RWPE1 (cell line): ENCODE data around the gene ADCY2.

Experiments used
- CTCF ChIA-PET: fragments of 350-600 bp; sonication (Branson Sonifier 250); formaldehyde crosslinking; extraction: SDS; loops from one replicate; lab custom pipeline; 2021; lab: Yijun Ruan, JAX
- POLR2A ChIA-PET: fragments of 400-600 bp; formaldehyde crosslinking; extraction: SDS; loops from one replicate; lab custom pipeline; 2020; ENCODE audit warnings: antibody characterized with exemption; ENCODE audit not compliant: low non-redundant PET; lab: Yijun Ruan, JAX
- DNase-seq: peaks from one replicate; pipeline ENCODE4 v3.0.0; 2012; ENCODE audit warnings: low spot score
- H3K27ac ChIP-seq: fragments of 450-650 bp; 2 replicates; pipeline ENCODE4 v1.5.1; 2017
- TF ChIP-seq, protein P1 (sequence below): fragments of 450-650 bp; conservative IDR thresholded peaks from 2 replicates; pipeline ENCODE4 v1.5.1; 2017; ENCODE audit warnings: low read depth, mild to moderate bottlenecking

ADCY2 gene

DNA sequence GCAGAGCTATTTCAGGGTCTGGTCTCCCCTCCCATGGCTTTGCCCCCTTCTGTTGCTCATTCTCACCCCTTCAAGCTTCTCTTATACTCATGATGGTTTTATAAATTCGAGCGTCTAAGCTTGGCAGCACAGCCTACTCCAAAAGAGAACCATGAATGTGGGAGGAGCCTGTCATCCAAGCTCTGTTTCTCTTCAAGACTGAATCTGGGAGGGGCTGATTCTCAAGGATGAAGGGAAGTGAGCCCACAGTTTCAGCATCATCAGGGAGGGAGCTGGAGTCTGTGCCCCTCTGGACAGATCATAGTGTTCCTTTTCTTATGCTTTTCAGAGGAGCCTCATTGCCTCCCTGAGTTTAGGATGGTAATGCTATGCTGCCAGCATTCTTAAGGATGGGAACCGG lies 286.4 kb downstream of the ADCY2 start:
- TF ChIP-seq, protein P1, sequence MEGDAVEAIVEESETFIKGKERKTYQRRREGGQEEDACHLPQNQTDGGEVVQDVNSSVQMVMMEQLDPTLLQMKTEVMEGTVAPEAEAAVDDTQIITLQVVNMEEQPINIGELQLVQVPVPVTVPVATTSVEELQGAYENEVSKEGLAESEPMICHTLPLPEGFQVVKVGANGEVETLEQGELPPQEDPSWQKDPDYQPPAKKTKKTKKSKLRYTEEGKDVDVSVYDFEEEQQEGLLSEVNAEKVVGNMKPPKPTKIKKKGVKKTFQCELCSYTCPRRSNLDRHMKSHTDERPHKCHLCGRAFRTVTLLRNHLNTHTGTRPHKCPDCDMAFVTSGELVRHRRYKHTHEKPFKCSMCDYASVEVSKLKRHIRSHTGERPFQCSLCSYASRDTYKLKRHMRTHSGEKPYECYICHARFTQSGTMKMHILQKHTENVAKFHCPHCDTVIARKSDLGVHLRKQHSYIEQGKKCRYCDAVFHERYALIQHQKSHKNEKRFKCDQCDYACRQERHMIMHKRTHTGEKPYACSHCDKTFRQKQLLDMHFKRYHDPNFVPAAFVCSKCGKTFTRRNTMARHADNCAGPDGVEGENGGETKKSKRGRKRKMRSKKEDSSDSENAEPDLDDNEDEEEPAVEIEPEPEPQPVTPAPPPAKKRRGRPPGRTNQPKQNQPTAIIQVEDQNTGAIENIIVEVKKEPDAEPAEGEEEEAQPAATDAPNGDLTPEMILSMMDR: no peak
- ChIA-PET CTCF (no interaction called here), POLR2A (no interaction called here)
- no peak for DNase-seq
- H3K27ac ChIP-seq: no peak overlapping the region

- ChIA-PET POLR2A (no interaction called here), CTCF (no interaction called here)
- DNase-seq: no peak
- H3K27ac ChIP-seq: no peak overlapping the region
- TF ChIP-seq, protein P1: no peak
Measured at GRCh38 chr5:7683753-7684152, 287.8 kb downstream of the ADCY2 start.

DNA sequence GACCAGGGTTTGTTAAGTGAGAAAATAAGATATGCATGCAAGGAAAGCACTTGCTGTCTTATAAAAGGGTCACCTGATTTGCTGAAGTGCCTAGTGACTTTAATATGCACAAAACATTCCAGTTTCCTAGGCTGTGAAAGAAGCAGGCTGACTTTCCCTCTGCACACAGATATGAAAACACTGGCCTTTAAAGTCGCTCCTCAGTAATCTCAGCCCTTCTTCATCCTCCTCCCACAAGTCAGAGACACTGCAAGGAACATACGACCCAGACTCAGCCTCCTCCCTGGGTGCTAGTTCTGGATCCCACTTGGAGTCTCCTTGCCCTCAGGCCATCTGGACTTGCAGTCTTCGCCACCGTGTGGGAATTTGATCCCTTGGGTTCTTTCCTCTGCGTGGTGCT lies 288.9 kb downstream of the ADCY2 start:
- no peak for DNase-seq
- H3K27ac ChIP-seq: no peak overlapping the region
- TF ChIP-seq, protein P1: no peak
- CTCF ChIA-PET: no interaction called here
- POLR2A ChIA-PET: no interaction called here

GRCh38 chr5:7686794-7687193 lies 290.9 kb downstream of the ADCY2 start:
- DNase-seq: no peak
- no peak overlapping the region for H3K27ac ChIP-seq
- CTCF ChIA-PET: no interaction called here
- TF ChIP-seq, protein P1: no peak
- POLR2A ChIA-PET: no interaction called here

GRCh38 chr5:7690557-7690956 lies 294.6 kb downstream of the ADCY2 start:
- ChIA-PET POLR2A (no interaction called here), CTCF (no interaction called here)
- H3K27ac ChIP-seq: no peak overlapping the region
- no peak for DNase-seq
- TF ChIP-seq, protein P1: no peak

DNA sequence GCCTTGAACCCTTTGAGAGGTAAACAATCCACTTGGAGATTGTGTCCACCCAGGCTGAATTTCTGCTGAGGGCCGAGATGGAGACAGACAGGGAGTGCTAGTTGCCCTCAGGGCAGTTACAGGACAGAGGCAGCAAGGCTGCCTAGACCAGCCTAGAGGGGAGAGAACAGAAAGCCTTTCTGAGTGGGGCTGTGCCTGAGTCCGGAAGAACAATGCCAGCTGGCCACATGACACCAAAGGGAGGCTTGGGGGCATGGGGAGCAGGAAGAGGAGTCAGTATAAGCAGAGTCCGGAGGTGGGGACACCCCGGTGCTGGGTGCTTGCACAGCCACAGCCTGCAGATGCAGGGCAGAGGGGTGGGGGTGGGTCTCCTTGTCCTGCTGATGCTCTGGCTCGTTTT lies 309.3 kb downstream of the ADCY2 start:
- no peak overlapping the region for H3K27ac ChIP-seq
- ChIA-PET POLR2A (no interaction called here), CTCF (interaction anchor here (0.6 kb wide), 3 partner anchors 11 to 99 kb away, joined by 3 to 5 read pairs (median 4); no protein-coding TSS in a partner anchor)
- TF ChIP-seq, protein P1: no peak
- no peak for DNase-seq

GRCh38 chr5:7705736-7706135 lies 309.8 kb downstream of the ADCY2 start:
- ChIA-PET CTCF (no interaction called here), POLR2A (no interaction called here)
- no peak for DNase-seq
- H3K27ac ChIP-seq: no peak overlapping the region
- TF ChIP-seq, protein P1: no peak
